ENCODE measurements around the gene BID.

- TF ChIP-seq CTCF (conservative IDR thresholded peaks at IDR 0.05) (no peak), EZH2 (IDR thresholded peaks at IDR 0.05; ENCODE audit: low read depth) (no peak)
Observed at GRCh38 chr22:17778412-17778976, 4.2 kb upstream of the BID start.

Measured in PC-9 (cell line).